ENCODE measurements around the gene TIMM50.

- TF ChIP-seq CTCF (conservative IDR thresholded peaks at IDR 0.05) (no peak), EZH2 (IDR thresholded peaks at IDR 0.05; ENCODE audit: low read depth) (no peak)
These were observed 7.1 kb upstream of the TIMM50 start for GRCh38 chr19:39473443-39473960.

All from PC-9 (cell line).